Measurements from ENCODE around the gene CSGALNACT2. TPM values are rescaled to one million over a fixed set of nuclear protein-coding genes. Genes with fewer than 3 reads are reported as not detected.

The CSGALNACT2 gene
- total RNA-seq, 2 experiments from 2014 or later = 13.2 to 33.6 TPM

- Histone ChIP-seq H2AFZ (ENCODE audit: low read length) (no peak overlapping the region), H3K27ac (ENCODE audit: low read depth, low read length, poor library complexity, severe bottlenecking) (no peak overlapping the region), H3K79me2 (ENCODE audit: insufficient read depth, low read depth, low read length) (no peaks in the 10 kb centered on the region), H3K4me1 (ENCODE audit: insufficient read depth, low read length, poor library complexity, severe bottlenecking) (peaks cover 8% of the 10 kb centered on the region), H3K4me3 (ENCODE audit: low read depth, low read length, poor library complexity, severe bottlenecking) (no peak overlapping the region), H3K36me3 (ENCODE audit: insufficient read depth, low read length) (no peaks in the 10 kb centered on the region), H3K4me2 (ENCODE audit: low read length) (no peak overlapping the region), H4K20me1 (ENCODE audit: insufficient read depth, low read length) (no peaks in the 10 kb centered on the region), H3K9me3 (ENCODE audit: low read length) (no peaks in the 10 kb centered on the region), H3K9me2 (ENCODE audit: insufficient read depth, low read length) (no peaks in the 10 kb centered on the region)
- no TSS peak for BruUV-seq (replicated peaks)
- POLR2A ChIA-PET = interaction anchor here (0.9 to 1.1 kb wide), 2 partner anchors 16 to 22 kb away, joined by 3 read pairs; no protein-coding TSS in a partner anchor
- intact Hi-C loops (cut with micrococcal nuclease; ENCODE audit: unreplicated experiment) = loop anchor here (2.0 kb wide), 1 partner anchor 27 kb away; no protein-coding TSS in a partner anchor
- CTCF ChIA-PET (ENCODE audit: unreplicated experiment) = interaction anchor here (0.5 to 1.1 kb wide), 8 partner anchors 11 to 233 kb away, joined by 3 to 10 read pairs (median 3); partner anchors contain the start of gene ZNF487
- TF ChIP-seq EZH2phosphoT487 (IDR thresholded peaks at IDR 0.05; ENCODE audit: borderline replicate concordance, low read depth, low read length) (no peak), CTCF (conservative IDR thresholded peaks at IDR 0.05; ENCODE audit: low read length) (0 out of 2 replicates have a peak, but pooled peaks have one; percentile 28)
- peak; percentile 38 for DNase-seq (ENCODE audit: low spot score)
Observed at GRCh38 chr10:43204042-43204942, 66.0 kb downstream of the CSGALNACT2 start.

GRCh38 chr10:43204943-43205671 lies 66.9 kb downstream of the CSGALNACT2 start:
- POLR2A ChIA-PET = interaction anchor here (0.9 to 1.1 kb wide), 2 partner anchors 16 to 23 kb away, joined by 3 read pairs; no protein-coding TSS in a partner anchor
- intact Hi-C loops (cut with micrococcal nuclease; ENCODE audit: unreplicated experiment) = loop anchor here (1.0 to 2.0 kb wide), 4 partner anchors 26 to 257 kb away; no protein-coding TSS in a partner anchor
- Histone ChIP-seq H3K4me3 (ENCODE audit: low read depth, low read length, poor library complexity, severe bottlenecking) (no peak overlapping the region), H3K9me2 (ENCODE audit: insufficient read depth, low read length) (no peaks in the 10 kb centered on the region), H3K4me2 (ENCODE audit: low read length) (peak overlapping the region; percentile 33; the same call in 1 of the 2 replicates), H3K9me3 (ENCODE audit: low read length) (no peaks in the 10 kb centered on the region), H4K20me1 (ENCODE audit: insufficient read depth, low read length) (no peaks in the 10 kb centered on the region), H3K79me2 (ENCODE audit: insufficient read depth, low read depth, low read length) (no peaks in the 10 kb centered on the region), H3K36me3 (ENCODE audit: insufficient read depth, low read length) (no peaks in the 10 kb centered on the region), H2AFZ (ENCODE audit: low read length) (peak overlapping the region; percentile 14; the same call in 1 of the 2 replicates), H3K4me1 (ENCODE audit: insufficient read depth, low read length, poor library complexity, severe bottlenecking) (peaks cover 8% of the 10 kb centered on the region), H3K27ac (ENCODE audit: low read depth, low read length, poor library complexity, severe bottlenecking) (no peak overlapping the region)
- DNase-seq (ENCODE audit: low spot score) = peak; percentile 77
- CTCF ChIA-PET (ENCODE audit: unreplicated experiment) = interaction anchor here (0.5 to 1.1 kb wide), 16 partner anchors 10 to 733 kb away, joined by 3 to 14 read pairs (median 4); partner anchors contain the start of gene ZNF487
- BruUV-seq (replicated peaks) = no TSS peak
- TF ChIP-seq CTCF (conservative IDR thresholded peaks at IDR 0.05; ENCODE audit: low read length) (peak; percentile 94), EZH2phosphoT487 (IDR thresholded peaks at IDR 0.05; ENCODE audit: borderline replicate concordance, low read depth, low read length) (no peak)
